Panc1 (cell line): ENCODE results near the gene KRT12. TPM values are rescaled to one million over a fixed set of nuclear protein-coding genes. Genes with fewer than 3 reads are reported as not detected.
A peak's percentile ranks its signal among the peaks of the same experiment; 100 is the strongest.

Experiments used
- ATAC-seq: fragments of 200-7000 bp; cut with Tn5 transposase; 2 replicates; pipeline ENCODE4 v1.9.1; 2020; ENCODE audit warnings: mild to moderate bottlenecking, moderate library complexity
- BruUV-seq: library from RNA; stranded (reverse); fragments of 400-500 nt; replicated peaks from 2 replicates; lab custom pipeline; 2021; lab: Mats Ljungman, UMichigan
- CTCF ChIA-PET: fragments of 300-600 bp; sonication (Branson Sonifier 250); formaldehyde crosslinking; loops from one replicate; lab custom pipeline; 2022; ENCODE audit warnings: antibody characterized with exemption; lab: Charles Lee
- POLR2A ChIA-PET: fragments of 300-600 bp; sonication (Branson Sonifier 250); formaldehyde crosslinking; loops from one replicate; lab custom pipeline; 2022; ENCODE audit warnings: antibody characterized with exemption; lab: Charles Lee
- DNase-seq: peaks from one replicate; pipeline ENCODE4 v3.0.0-alpha.2; 2010; ENCODE audit warnings: low read depth, low spot score
- H3K27ac ChIP-seq: 2 replicates; pipeline ENCODE4 v1.5.1; 2011; ENCODE audit warnings: mild to moderate bottlenecking, low read length, inconsistent platforms
- H3K27me3 ChIP-seq: fragments of 200-500 bp; sonication (Bioruptor generic); 2 replicates; pipeline ENCODE4 v1.6.0; 2014; ENCODE audit warnings: low read length, inconsistent platforms; ENCODE audit not compliant: control insufficient read depth, insufficient read depth
- H3K36me3 ChIP-seq: fragments of 200-500 bp; sonication (Bioruptor generic); 2 replicates; pipeline ENCODE4 v1.5.1; 2014; ENCODE audit warnings: inconsistent platforms, mild to moderate bottlenecking, low read length, moderate library complexity; ENCODE audit not compliant: control insufficient read depth, insufficient read depth
- H3K4me1 ChIP-seq: 2 replicates; pipeline ENCODE4 v1.5.1; 2011; ENCODE audit warnings: inconsistent platforms, mild to moderate bottlenecking, low read length, moderate library complexity; ENCODE audit not compliant: control insufficient read depth, insufficient read depth
- H3K4me3 ChIP-seq, 2 experiments: 2 replicates each; pipeline ENCODE4 v1.5.1; 2011 to 2012; ENCODE audit warnings: low read depth in 2 of 2, low read length in 2 of 2, mild to moderate bottlenecking in 2 of 2, inconsistent platforms in 1 of 2, moderate library complexity in 1 of 2
- H3K9me3 ChIP-seq: fragments of 200-500 bp; sonication (Bioruptor generic); 2 replicates; pipeline ENCODE4 v1.5.1; 2014; ENCODE audit warnings: low read depth, mild to moderate bottlenecking, inconsistent platforms, low read length, moderate library complexity; ENCODE audit not compliant: control insufficient read depth, insufficient read depth
- POLR2AphosphoS5 ChIP-seq: IDR thresholded peaks from 2 replicates; pipeline ENCODE4 v1.6.1; 2012; ENCODE audit warnings: mild to moderate bottlenecking, low read depth, low read length, moderate library complexity
- TCF7L2 ChIP-seq: IDR thresholded peaks from 2 replicates; pipeline ENCODE4 v1.6.1; 2011; ENCODE audit warnings: mild to moderate bottlenecking, low read depth, low read length, inconsistent platforms
- in situ Hi-C: cut with HindIII; loops from 2 replicates; pipeline ENCODE4 v1.10.0; 2016; ENCODE audit warnings: low sequenced_read_pairs, low pct_unique_long_range_greater_than_20kb
- intact Hi-C: fragments of 100-400 bp; cut with micrococcal nuclease; formaldehyde crosslinking; loops from one replicate; pipeline ENCODE4 v1.10.0; 2022; ENCODE audit not compliant: unreplicated experiment
- total RNA-seq: library from RNA; stranded (reverse); gene quantifications from one replicate; pipeline ENCODE4 v1.2.1, GENCODE V29; 2021; ENCODE audit not compliant: unreplicated experiment
- TF ChIP-seq, protein P1 (sequence below), 2 experiments: IDR thresholded peaks; 2 replicates each; pipeline ENCODE4 v1.6.1; 2011 to 2012; ENCODE audit warnings: low read depth in 2 of 2, control low read depth in 1 of 2, low read length in 1 of 2, mild to moderate bottlenecking in 1 of 2, moderate library complexity in 1 of 2; ENCODE audit not compliant: insufficient read depth in 1 of 2
- TF ChIP-seq, protein P2 (sequence below): fragments of 450-650 bp; IDR thresholded peaks from 2 replicates; pipeline ENCODE4 v1.5.1; 2017; ENCODE audit warnings: mild to moderate bottlenecking

KRT12 gene
- total RNA-seq, 1 experiment from 2014 or later: not detected

DNA sequence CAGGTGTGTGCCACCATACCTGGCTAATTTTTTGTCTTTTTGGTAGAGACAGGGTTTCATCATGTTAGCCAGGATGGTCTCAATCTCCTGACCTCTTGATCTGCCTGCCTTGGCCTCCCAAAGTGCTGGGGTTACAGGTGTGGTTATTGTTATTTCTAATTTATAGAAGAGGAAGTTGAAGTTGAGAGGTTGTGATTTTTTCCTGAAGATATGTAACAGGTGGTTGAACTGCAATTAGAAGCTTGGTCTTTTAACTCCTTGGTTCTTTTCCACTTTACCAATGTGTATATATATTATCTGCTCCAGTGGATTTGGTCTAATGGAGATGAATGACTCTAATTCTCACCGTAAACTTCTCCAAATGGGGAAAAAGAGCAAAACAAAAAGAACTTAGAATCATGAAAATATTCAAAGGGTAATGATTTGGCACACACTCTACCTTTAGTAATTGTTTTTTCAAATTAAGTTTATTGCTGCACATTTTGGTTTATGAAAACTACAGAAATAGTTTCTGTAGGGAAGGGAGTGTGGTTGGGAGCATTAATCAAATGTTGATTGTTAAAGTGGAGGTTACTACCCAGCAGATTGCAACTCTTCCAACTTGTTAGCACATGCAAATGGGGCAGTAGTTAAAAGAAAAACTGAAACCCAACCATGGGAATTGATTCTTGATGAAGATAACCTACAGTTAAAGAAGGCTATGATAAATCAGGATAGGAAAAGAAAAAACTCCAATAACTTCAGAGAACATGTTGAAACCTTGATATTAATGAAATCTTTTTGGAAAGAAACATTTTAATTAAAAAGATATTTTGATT is 42.8 kb downstream of the KRT12 start:
- in situ Hi-C loops: no loop called here
- DNase-seq (no peak), ATAC-seq (no peak)
- ChIA-PET POLR2A (no interaction called here), CTCF (interaction anchor here (0.7 to 1.5 kb wide), 2 partner anchors 716 to 725 kb away, joined by 3 to 4 read pairs; no protein-coding TSS in a partner anchor)
- intact Hi-C loops: no loop called here
- no peak for TF ChIP-seq TCF7L2
- TF ChIP-seq, protein P1, sequence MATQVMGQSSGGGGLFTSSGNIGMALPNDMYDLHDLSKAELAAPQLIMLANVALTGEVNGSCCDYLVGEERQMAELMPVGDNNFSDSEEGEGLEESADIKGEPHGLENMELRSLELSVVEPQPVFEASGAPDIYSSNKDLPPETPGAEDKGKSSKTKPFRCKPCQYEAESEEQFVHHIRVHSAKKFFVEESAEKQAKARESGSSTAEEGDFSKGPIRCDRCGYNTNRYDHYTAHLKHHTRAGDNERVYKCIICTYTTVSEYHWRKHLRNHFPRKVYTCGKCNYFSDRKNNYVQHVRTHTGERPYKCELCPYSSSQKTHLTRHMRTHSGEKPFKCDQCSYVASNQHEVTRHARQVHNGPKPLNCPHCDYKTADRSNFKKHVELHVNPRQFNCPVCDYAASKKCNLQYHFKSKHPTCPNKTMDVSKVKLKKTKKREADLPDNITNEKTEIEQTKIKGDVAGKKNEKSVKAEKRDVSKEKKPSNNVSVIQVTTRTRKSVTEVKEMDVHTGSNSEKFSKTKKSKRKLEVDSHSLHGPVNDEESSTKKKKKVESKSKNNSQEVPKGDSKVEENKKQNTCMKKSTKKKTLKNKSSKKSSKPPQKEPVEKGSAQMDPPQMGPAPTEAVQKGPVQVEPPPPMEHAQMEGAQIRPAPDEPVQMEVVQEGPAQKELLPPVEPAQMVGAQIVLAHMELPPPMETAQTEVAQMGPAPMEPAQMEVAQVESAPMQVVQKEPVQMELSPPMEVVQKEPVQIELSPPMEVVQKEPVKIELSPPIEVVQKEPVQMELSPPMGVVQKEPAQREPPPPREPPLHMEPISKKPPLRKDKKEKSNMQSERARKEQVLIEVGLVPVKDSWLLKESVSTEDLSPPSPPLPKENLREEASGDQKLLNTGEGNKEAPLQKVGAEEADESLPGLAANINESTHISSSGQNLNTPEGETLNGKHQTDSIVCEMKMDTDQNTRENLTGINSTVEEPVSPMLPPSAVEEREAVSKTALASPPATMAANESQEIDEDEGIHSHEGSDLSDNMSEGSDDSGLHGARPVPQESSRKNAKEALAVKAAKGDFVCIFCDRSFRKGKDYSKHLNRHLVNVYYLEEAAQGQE (IDR thresholded peaks at IDR 0.05; ENCODE audit: insufficient read depth in 1 of 2, low read depth in 2 of 2, low read length in 1 of 2): no peak
- TF ChIP-seq, protein P2, sequence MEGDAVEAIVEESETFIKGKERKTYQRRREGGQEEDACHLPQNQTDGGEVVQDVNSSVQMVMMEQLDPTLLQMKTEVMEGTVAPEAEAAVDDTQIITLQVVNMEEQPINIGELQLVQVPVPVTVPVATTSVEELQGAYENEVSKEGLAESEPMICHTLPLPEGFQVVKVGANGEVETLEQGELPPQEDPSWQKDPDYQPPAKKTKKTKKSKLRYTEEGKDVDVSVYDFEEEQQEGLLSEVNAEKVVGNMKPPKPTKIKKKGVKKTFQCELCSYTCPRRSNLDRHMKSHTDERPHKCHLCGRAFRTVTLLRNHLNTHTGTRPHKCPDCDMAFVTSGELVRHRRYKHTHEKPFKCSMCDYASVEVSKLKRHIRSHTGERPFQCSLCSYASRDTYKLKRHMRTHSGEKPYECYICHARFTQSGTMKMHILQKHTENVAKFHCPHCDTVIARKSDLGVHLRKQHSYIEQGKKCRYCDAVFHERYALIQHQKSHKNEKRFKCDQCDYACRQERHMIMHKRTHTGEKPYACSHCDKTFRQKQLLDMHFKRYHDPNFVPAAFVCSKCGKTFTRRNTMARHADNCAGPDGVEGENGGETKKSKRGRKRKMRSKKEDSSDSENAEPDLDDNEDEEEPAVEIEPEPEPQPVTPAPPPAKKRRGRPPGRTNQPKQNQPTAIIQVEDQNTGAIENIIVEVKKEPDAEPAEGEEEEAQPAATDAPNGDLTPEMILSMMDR: no peak
- Histone ChIP-seq H3K9me3 (no peaks in the 10 kb centered on the region), H3K27ac (no peak overlapping the region), H3K36me3 (no peaks in the 10 kb centered on the region), H3K4me1 (peaks cover 20% of the 10 kb centered on the region), H3K27me3 (no peaks in the 10 kb centered on the region), H3K4me3 (no peak overlapping the region)
- no TSS peak for BruUV-seq

- H3K9me3 ChIP-seq: no peaks in the 10 kb centered on the region
- DNase-seq: no peak
- no TSS peak for BruUV-seq
- peaks cover 8% of the 10 kb centered on the region; the same call in 1 of the 2 replicates for H3K36me3 ChIP-seq
- ChIA-PET POLR2A (no interaction called here), CTCF (no interaction called here)
- in situ Hi-C loops (no loop called here), intact Hi-C loops (no loop called here)
- no peak within 1 kb of the TSS for H3K27ac ChIP-seq
- no peaks in the 10 kb centered on the region for H3K27me3 ChIP-seq
- TF ChIP-seq, protein P1 (IDR thresholded peaks at IDR 0.05; ENCODE audit: insufficient read depth in 1 of 2, low read depth in 2 of 2, low read length in 1 of 2): peak; percentile 59 to 62; a peak in 3 of 4 replicates
- TF ChIP-seq POLR2AphosphoS5: no peak
- H3K4me3 ChIP-seq: no peak within 1 kb of the TSS
- H3K4me1 ChIP-seq: peaks cover 16% of the 10 kb centered on the region; the same call in 1 of the 2 replicates
- no peak for ATAC-seq
Observed at GRCh38 chr17:40822132-40822812, 44.8 kb downstream of the KRT12 start, which contains the start of gene KRT10. Gene KRT10 (minus strand): TSS chr17:40822614. CDS start chr17:40822585, 29 bp downstream.
